ENCODE results near the gene ANKRD52.

The ANKRD52 gene

DNA sequence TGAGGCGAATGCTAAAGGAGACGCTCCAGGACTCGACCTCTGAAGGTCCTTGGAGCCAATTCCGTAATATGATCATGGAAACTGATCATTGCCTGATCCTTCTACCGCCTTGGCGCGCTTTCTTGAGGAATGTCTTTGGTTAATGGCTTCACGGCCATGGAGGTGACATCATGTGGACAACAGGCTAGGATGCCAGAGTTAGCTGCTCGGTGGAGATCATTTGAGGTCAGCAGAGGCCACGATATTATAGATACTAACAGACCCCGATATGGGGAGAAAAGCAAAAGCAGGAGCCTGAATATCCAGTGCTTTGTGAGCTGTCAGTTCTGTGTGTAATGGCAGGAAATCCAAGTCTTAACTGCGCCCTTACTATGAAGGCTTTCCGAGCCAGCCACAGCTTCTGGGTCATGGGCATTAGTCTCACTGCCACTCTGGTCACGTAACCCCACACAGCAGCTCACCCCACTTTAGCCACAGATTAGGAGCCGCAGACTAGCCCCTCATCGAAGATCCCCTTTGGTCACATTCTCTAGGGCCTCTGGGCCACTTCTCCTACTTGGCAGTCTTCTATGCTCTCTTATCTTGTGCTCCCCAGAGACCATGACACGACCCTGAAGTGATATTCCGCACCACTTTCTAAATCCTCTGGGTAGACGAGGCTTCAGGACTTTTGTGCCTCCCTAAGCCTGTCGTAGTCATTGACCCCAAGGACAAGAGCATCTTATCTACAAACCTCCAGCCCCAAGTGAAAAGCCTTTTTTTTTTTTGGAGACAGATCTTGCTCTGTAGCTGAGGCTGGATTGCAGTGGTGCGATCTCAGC, 42.7 kb upstream of the ANKRD52 start:
- no peak for DNase-seq (ENCODE audit: low read depth in 1 of 2, low spot score in 1 of 2)
- H3K4me3 ChIP-seq (replicated peaks; ENCODE audit: insufficient read depth, low read length), result peak overlapping the region; percentile 16
- TF ChIP-seq SPI1 (IDR thresholded peaks at IDR 0.05; ENCODE audit: borderline replicate concordance, low read depth), result no peak
- no peak for TF ChIP-seq GABPA (IDR thresholded peaks at IDR 0.05; ENCODE audit: low read depth)
- TF ChIP-seq, protein P1, sequence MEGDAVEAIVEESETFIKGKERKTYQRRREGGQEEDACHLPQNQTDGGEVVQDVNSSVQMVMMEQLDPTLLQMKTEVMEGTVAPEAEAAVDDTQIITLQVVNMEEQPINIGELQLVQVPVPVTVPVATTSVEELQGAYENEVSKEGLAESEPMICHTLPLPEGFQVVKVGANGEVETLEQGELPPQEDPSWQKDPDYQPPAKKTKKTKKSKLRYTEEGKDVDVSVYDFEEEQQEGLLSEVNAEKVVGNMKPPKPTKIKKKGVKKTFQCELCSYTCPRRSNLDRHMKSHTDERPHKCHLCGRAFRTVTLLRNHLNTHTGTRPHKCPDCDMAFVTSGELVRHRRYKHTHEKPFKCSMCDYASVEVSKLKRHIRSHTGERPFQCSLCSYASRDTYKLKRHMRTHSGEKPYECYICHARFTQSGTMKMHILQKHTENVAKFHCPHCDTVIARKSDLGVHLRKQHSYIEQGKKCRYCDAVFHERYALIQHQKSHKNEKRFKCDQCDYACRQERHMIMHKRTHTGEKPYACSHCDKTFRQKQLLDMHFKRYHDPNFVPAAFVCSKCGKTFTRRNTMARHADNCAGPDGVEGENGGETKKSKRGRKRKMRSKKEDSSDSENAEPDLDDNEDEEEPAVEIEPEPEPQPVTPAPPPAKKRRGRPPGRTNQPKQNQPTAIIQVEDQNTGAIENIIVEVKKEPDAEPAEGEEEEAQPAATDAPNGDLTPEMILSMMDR (IDR thresholded peaks at IDR 0.05; ENCODE audit: insufficient read depth, low read length), result no peak
- TF ChIP-seq POLR2AphosphoS5 (IDR thresholded peaks at IDR 0.05; ENCODE audit: low read depth), result no peak
- TF ChIP-seq, protein P2, sequence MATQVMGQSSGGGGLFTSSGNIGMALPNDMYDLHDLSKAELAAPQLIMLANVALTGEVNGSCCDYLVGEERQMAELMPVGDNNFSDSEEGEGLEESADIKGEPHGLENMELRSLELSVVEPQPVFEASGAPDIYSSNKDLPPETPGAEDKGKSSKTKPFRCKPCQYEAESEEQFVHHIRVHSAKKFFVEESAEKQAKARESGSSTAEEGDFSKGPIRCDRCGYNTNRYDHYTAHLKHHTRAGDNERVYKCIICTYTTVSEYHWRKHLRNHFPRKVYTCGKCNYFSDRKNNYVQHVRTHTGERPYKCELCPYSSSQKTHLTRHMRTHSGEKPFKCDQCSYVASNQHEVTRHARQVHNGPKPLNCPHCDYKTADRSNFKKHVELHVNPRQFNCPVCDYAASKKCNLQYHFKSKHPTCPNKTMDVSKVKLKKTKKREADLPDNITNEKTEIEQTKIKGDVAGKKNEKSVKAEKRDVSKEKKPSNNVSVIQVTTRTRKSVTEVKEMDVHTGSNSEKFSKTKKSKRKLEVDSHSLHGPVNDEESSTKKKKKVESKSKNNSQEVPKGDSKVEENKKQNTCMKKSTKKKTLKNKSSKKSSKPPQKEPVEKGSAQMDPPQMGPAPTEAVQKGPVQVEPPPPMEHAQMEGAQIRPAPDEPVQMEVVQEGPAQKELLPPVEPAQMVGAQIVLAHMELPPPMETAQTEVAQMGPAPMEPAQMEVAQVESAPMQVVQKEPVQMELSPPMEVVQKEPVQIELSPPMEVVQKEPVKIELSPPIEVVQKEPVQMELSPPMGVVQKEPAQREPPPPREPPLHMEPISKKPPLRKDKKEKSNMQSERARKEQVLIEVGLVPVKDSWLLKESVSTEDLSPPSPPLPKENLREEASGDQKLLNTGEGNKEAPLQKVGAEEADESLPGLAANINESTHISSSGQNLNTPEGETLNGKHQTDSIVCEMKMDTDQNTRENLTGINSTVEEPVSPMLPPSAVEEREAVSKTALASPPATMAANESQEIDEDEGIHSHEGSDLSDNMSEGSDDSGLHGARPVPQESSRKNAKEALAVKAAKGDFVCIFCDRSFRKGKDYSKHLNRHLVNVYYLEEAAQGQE (IDR thresholded peaks at IDR 0.05; ENCODE audit: insufficient replicate concordance, low read depth), result no peak
- H3K27ac ChIP-seq (replicated peaks), result peak overlapping the region; percentile 94
- no peaks in the 10 kb centered on the region for H3K27me3 ChIP-seq (ENCODE audit: insufficient read depth, poor library complexity, severe bottlenecking)

DNA sequence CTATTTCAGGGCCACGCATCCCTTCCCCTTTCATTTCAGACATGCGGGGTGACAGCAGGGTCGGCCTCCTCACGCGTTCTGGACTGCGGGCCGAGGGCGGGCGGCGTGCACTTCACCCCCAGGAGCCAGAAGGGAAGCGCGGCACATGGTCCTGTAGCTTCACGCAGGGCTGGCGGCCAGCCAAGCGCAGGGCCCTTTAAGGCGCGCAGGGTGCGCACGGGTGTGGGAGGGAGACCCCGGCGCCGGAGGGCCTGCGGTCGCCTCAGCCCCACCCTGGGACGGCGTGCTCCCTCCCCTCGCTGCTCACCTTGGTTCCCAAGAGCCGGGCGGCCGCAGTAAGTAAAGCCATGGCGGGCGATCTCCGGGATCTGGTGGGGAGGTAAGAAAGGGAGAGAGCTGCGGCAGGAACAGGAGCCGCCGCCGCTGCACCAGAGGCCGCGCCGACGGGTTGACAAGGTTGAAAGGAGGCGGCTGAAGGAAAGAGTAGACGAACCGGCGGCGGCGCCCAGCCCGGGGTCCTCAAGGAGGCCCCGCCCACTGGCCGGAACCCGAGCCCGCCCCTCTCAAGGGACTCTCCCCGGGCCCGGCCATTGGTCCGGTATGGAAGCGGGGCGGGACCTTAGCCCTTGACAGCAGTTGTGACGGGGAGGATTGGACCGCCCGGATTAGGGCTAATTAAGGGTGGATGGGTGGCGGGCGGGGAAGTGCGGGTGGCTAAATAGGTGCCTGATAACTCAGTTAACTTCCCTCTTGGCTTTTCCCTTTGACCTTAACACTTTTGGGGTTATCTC, 41.9 kb upstream of the ANKRD52 start, which contains the start of gene CS:
Gene CS (minus strand): TSS at position 478 of the 791 bp plus-strand sequence. CDS start 129 bp downstream, at position 349.
- Histone ChIP-seq H3K27ac (replicated peaks) (peak within 1 kb of the TSS; percentile 94), H3K27me3 (ENCODE audit: insufficient read depth, poor library complexity, severe bottlenecking) (no peaks in the 10 kb centered on the region), H3K4me3 (replicated peaks; ENCODE audit: insufficient read depth, low read length) (peak within 1 kb of the TSS; percentile 57)
- TF ChIP-seq, protein P1 (IDR thresholded peaks at IDR 0.05; ENCODE audit: insufficient read depth, low read length), result no peak
- TF ChIP-seq POLR2AphosphoS5 (IDR thresholded peaks at IDR 0.05; ENCODE audit: low read depth) (peak; percentile 93), GABPA (IDR thresholded peaks at IDR 0.05; ENCODE audit: low read depth) (peak; percentile 29; the same call in 1 of the 2 replicates), SPI1 (IDR thresholded peaks at IDR 0.05; ENCODE audit: borderline replicate concordance, low read depth) (peak; percentile 59; the same call in 1 of the 2 replicates)
- TF ChIP-seq, protein P2 (IDR thresholded peaks at IDR 0.05; ENCODE audit: insufficient replicate concordance, low read depth), result peak; percentile 40
- peak; percentile 97 to 99 for DNase-seq (ENCODE audit: low read depth in 1 of 2, low spot score in 1 of 2)

DNA sequence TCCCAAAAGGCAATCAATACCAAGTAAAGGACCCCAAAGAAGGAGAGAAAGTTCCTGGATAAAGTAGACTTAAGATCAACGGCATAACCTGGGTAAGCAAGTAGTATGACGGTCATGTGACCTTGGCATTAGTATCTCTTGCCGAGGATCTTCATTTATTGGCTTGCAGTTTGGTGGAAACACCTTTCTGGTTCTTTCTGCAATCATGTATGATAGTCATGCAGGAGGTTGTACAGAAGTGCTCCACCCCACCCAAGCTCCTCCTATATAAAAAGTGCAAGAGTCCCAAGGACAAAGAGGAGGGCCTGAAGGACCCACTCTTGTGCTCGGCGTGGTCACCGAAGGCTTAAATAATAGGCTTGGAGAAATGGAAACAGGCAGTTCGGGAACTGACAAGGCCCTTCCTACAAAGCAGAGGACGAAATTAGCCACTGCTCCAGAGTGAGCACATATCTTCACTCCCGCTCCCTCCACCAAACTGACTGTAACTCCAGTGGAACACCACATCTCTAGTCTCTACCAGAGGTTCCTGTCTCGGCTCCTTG, 41.2 kb upstream of the ANKRD52 start:
- H3K4me3 ChIP-seq (replicated peaks; ENCODE audit: insufficient read depth, low read length), result peak overlapping the region; percentile 57
- peak in 1 of 2 experiments; percentile 43 for DNase-seq (ENCODE audit: low read depth in 1 of 2, low spot score in 1 of 2)
- peak overlapping the region; percentile 94 for H3K27ac ChIP-seq (replicated peaks)
- no peaks in the 10 kb centered on the region for H3K27me3 ChIP-seq (ENCODE audit: insufficient read depth, poor library complexity, severe bottlenecking)
- TF ChIP-seq, protein P1 (IDR thresholded peaks at IDR 0.05; ENCODE audit: insufficient read depth, low read length), result no peak
- no peak for TF ChIP-seq SPI1 (IDR thresholded peaks at IDR 0.05; ENCODE audit: borderline replicate concordance, low read depth)
- TF ChIP-seq GABPA (IDR thresholded peaks at IDR 0.05; ENCODE audit: low read depth), result no peak
- TF ChIP-seq POLR2AphosphoS5 (IDR thresholded peaks at IDR 0.05; ENCODE audit: low read depth), result no peak
- TF ChIP-seq, protein P2 (IDR thresholded peaks at IDR 0.05; ENCODE audit: insufficient replicate concordance, low read depth), result no peak
